HEK293T (cell line): ENCODE measurements around the gene PYCR2.

Source experiments
- CTCF ChIA-PET: fragments of 350-600 bp; formaldehyde crosslinking; extraction: SDS; loops from one replicate; lab custom pipeline; 2021; ENCODE audit warnings: antibody characterized with exemption, inconsistent platforms; lab: Yijun Ruan, JAX
- POLR2A ChIA-PET: fragments of 350-600 bp; formaldehyde crosslinking; extraction: SDS; loops from one replicate; lab custom pipeline; 2020; ENCODE audit warnings: antibody characterized with exemption, inconsistent platforms; lab: Yijun Ruan, JAX
- DNase-seq: peaks from one replicate; pipeline ENCODE4 v3.0.0; 2012; ENCODE audit warnings: mixed read lengths; ENCODE audit errors: extremely low spot score
- CTBP1 ChIP-seq: fragments of 450-650 bp; IDR thresholded peaks from 2 replicates; pipeline ENCODE4 v1.6.1; 2016; ENCODE audit warnings: borderline replicate concordance
- HDGF ChIP-seq: fragments of 450-650 bp; IDR thresholded peaks from 2 replicates; pipeline ENCODE4 v1.6.1; 2017; ENCODE audit warnings: antibody characterized with exemption, borderline replicate concordance

Gene PYCR2

GRCh38 chr1:225870911-225871310 is 53.1 kb downstream of the PYCR2 start:
- CTCF ChIA-PET = interaction anchor here (0.9 to 1.9 kb wide), 3 partner anchors 10 to 60 kb away, joined by 4 read pairs; no protein-coding TSS in a partner anchor
- POLR2A ChIA-PET = interaction anchor here (0.9 to 4.5 kb wide), 3 partner anchors 10 to 53 kb away, joined by 3 to 21 read pairs (median 6); partner anchors contain the start of genes PYCR2 and TMEM63A
- no peak for TF ChIP-seq CTBP1
- no peak for TF ChIP-seq HDGF
- DNase-seq = no peak
